Neural progenitor cell (in vitro differentiated cells): ENCODE data around the gene ADO.

Experiments
- CTCF ChIP-seq: fragments of 200-600 bp; sonication (generic); IDR thresholded peaks from 2 replicates; pipeline ENCODE4 v1.5.1; 2017; ENCODE audit warnings: antibody characterized with exemption, mild to moderate bottlenecking
- EZH2 ChIP-seq: fragments of 200-600 bp; sonication (generic); IDR thresholded peaks from 2 replicates; pipeline ENCODE4 v1.6.1; 2017; ENCODE audit warnings: antibody characterized with exemption, mild to moderate bottlenecking, moderate library complexity

- no peak for TF ChIP-seq EZH2
- TF ChIP-seq CTCF, result no peak
Observed at GRCh38 chr10:62763155-62763554, 41.4 kb upstream of the ADO start.
